Right lobe of liver (tissue), 4 donors: ENCODE results near the gene OR51S1.

Experiments used
- CTCF ChIP-seq, 4 donors: fragments of 200-600 bp in 3 of 4; fragments of 450-650 bp in 1 of 4; IDR thresholded peaks; one replicate each; pipeline versions ENCODE4 v1.5.1 to v1.8.0; 2016 to 2022; ENCODE audit warnings: antibody characterized with exemption in 4 of 4, mild to moderate bottlenecking in 2 of 4
- POLR2A ChIP-seq: fragments of 450-650 bp; IDR thresholded peaks from one replicate; pipeline ENCODE4 v1.6.1; 2017; ENCODE audit warnings: antibody characterized with exemption, mild to moderate bottlenecking
- donor health status: DM: no; HTN: no; CAD: no.
- donor health status: DM: no; HTN: no; CAD: no.
- donor health status: DM: no; HTN: yes; CAD: no.

- TF ChIP-seq CTCF (IDR thresholded peaks at IDR 0.05) = no peak
- no peak for TF ChIP-seq POLR2A
Observed at GRCh38 chr11:4808476-4808875, 40.5 kb downstream of the OR51S1 start.
